GM18517 (cell line): ENCODE measurements around the gene MRTFA.

Experiments
- ATAC-seq: cut with Tn5 transposase; IDR thresholded peaks from one replicate; pipeline ENCODE4 v1.9.1; 2021; ENCODE audit warnings: mild to moderate bottlenecking, moderate library complexity; ENCODE audit not compliant: unreplicated experiment

MRTFA gene

DNA sequence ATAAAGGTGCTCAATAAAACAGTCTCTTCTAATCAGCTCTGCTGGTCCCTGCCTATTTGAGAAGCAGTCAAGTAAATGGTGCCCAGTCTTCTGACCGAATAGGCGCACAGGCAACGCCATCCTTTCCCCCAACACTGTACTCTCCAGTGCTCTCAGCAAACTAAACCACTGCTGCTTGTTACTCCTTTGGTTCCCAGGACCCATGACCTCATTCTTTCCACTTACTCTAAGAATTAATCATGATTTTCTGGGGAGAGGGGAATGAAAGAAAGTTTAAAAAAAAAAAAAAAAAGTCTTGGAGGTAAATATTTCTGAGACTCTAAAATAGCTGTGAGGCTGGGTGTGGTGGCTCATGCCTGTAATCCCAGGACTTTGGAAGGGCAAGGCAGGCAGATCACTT lies 202.4 kb downstream of the MRTFA start:
- no peak for ATAC-seq

- no peak for ATAC-seq
Observed at GRCh38 chr22:40433416-40434090, 203.0 kb downstream of the MRTFA start.

DNA sequence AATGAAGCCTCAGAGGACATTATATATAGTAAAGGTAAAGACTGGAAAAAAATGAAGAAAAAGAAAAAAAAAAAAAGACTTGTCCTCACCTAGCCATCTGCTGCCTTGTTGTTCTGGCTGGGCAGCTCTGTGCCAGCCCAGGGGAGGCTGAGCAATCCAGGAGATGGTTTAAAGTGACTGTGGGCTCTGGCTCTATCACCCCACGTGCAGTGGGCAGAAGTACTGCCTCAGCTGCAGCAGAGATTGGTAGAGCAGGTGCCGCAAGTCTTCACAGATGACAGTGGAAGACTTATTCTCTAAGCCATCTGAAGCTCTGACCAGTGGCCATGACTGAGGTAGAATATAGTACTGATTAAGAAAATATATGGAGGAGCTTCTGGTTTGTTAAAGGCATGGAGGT lies 203.9 kb downstream of the MRTFA start:
- ATAC-seq = no peak

DNA sequence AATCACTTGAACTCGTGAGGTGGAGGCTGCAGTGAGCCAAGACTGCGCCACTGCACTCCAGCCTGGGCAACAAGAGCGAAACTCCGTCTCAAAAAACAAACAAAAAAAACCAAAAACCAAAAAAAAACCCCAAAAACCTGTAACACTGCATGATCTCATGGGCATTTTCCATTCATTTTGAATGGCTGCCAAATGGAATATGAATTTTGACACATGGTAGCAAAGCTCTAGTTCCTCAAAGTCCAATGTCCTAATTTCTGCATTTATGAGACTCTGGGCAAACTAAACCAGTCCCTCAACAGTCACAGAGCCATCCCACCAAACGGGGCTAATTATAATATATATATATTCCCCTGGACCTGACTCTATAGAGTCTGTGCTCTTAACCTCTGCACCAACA lies 204.4 kb downstream of the MRTFA start:
- ATAC-seq = no peak

DNA sequence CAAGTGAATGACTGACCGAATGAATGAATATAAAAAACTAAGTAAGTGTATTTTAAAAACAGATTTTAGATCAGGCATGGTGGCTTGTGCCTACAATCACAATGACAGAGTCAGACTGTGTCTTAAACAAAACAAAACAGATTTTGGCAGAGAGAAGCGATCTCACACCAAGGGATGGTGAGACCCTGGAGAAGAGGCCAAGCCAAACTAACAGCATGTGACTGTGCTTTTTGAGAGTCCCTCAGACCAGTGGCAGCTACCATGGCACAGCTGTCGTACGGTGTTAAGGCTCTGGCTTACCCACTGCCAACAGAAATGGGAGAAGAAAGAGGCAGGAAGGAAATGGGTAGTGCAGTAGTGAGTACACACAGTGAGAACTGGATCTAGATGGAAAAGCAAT lies 205.5 kb downstream of the MRTFA start:
- no peak for ATAC-seq

- ATAC-seq = no peak
Observed at GRCh38 chr22:40429481-40429880, 207.0 kb downstream of the MRTFA start.

GRCh38 chr22:40428796-40429195 lies 207.7 kb downstream of the MRTFA start:
- no peak for ATAC-seq

DNA sequence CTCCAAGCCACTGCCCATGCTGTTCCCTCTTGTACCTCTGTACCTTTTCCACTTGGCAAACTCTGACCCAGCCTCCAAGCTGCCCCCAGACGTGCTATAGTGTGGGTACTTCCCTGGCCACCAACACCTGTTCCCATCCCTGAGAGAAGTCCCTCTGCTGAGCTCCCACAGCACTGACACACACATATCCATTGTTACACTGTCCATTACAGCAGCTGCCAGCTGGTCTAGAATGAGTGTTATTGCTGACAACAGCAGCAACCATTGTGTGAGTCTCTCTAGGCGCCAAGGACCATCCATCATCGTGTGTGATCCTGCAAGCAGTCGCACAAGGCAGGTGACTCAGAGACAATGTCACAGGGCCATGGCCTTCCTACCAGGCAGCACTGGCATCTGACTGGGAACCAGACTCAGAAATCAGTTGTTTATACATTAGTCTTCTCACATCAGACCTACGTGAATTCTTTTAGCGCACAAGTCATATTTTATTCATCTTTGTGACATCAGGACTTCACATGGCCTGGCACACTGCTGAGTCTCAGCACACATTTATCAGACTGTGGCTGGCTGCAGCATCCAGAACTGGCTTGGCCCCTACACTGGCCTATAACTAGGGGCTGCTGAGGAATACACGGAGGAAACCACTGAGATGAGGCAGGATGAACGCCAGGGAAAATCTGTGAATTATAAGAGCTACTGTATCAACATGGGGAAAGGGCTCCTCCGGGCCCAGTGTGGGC lies 209.8 kb downstream of the MRTFA start:
- ATAC-seq = no peak

- no peak for ATAC-seq
Observed at GRCh38 chr22:40425082-40425481, 211.4 kb downstream of the MRTFA start.

DNA sequence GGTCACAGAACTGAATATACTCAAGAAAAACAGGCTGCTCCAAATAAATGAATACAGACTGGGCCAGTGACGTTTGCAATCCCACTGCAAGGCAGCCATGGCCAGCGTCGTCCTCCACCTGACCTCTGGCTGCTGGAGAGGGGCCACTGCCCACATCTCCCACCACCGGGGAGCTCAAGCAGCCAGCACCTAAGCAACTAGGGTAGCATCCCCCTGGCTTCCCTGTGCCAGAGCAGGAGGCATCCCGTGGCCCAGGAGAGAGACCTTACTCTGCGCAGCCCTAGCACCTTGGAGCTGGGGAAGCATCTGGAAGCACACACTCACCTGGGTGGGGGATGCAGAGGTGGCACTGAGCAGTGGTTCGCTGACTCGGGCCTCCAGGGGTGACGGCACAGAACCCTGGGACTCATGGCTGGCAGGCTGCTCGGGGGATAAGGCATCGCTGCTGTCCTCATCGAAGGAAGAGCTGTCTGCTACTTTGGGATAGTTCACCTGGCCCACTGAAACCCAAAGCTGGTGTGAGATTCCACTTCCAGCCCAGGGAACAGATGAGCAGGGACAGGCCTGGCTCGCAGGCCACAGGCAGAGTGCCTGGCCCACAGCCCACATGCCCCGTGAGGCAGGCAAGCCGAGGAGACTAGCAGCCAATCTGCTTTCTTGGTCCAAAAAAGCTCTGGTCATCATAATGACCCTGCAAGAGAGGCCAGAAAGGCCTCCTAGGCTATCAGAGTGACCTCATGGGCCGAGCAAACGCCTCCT lies 212.5 kb downstream of the MRTFA start:
- ATAC-seq = no peak

DNA sequence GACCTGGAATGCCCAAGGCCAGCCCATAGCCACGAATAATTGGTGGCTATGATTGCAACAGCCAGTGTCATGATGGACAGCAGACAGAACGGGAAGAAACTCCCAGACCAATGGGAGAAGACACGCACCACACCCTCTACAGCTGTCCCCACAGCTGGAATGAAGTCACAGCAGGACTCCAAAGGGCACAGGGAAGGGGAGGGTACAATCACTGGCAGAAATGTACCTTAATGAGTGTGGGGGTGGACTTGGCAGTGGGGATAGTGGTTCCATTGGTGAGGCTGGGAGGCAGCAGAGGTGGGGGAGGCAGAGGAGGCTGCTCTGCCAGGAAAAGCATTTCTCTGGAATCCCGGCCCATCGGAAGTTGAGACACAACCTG lies 213.2 kb downstream of the MRTFA start:
- ATAC-seq = no peak

DNA sequence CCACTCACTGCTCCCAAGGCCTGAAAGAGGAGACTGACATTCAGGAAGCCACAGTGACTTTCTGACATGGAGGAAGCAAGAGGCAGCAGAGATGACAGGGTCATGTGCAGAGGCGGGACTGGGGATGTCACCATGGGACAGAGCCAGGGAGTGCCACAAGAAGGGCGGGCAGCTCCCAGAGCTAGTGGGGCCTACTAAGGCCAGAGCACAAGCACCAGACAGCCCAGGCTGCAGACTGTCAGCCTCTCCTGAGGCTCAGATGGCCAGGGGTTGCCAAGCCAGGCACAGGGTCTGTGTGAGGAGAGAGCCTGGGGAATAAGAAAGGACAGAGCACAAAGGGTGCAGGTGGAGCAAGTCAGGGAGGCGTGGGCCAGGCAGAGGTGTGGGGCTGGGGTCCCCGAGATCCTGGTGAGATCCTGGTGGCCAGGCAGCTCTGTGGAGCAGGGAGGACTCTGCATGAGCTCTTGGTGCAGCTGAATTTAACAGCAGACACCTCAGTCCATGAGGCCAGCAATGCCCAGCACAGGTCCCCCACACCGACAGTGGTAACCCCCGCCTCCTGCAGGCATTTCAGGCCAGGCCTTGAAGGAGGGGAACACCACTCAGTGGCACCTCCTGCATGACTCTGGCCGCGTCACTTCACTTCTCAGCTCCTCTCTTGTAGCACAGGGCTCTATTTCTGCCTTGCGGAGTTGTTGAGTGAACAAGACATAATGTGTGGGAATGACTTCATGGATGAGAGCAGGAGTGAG lies 213.8 kb downstream of the MRTFA start:
- ATAC-seq = no peak

DNA sequence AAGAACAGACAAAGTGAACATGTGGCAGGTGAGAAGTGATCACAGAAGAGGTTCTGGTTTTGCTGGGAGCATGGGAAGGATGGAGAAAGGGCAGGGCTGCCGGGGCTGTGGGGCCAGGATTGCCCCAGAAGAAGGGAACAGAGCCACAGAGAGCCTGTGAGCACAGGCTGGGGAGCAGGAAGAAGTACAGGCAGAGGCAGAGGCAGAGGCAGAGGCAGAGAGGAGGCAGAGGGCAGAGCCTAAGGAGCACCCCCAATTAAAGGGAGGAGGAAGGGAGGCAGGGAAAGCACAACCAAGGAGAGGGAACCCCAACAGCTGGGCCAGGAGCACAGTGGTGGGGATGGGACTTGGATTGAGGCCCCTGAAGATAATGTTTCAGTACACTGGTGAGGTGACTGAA lies 214.6 kb downstream of the MRTFA start:
- ATAC-seq = no peak

DNA sequence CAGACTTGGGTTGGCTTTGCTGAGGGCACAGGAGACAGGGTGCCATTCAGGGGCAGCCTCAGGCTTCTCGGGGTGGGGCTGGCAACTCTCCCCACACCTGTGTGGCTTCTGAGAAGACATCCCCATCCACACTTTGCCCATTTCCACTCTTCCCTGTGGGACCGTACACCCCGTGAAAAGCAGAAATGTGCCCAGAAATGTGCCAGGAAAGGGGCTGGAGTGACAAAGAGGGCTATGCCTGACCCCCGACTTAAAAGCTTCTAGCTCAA lies 215.5 kb downstream of the MRTFA start:
- ATAC-seq = no peak

DNA sequence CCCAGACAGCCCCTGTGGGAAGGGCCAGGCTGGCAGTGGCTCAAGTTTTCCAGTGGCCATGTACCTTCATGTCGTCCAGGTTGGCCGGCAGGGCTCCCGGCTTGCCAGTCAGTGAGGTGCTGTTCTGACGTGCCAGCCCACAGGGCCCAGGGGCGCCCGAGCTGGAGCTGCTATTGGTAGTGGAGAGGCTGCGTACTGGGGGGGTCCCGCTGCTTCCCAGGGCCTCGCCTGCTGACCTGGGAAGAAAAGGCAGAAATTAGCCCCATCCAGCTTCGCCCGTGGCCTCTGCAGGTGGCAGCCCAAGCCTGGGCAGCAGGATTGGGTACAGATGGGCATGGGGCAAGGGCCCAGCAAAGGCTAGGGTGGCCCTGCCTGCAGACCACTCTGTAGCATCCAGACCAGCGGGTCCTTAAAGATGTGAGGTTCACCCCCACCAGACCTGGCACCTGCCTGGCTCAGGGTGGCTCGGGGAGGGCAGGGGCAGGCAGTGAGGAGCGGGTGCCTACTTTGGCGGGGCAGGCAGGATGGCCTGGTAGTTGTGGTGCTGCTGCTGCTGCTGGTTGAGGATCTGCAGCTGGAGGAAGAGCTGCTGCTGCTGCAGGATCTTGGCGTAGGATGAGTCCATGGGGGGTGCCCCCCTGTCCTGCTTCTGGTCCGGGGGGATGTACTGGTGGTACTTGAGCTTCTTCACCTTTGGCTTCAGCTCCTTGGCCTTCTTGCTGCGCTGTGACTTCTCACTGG lies 216.0 kb downstream of the MRTFA start:
- ATAC-seq = no peak

GRCh38 chr22:40419718-40420117 lies 216.8 kb downstream of the MRTFA start:
- ATAC-seq = no peak

GRCh38 chr22:40418366-40419201 lies 217.9 kb downstream of the MRTFA start:
- ATAC-seq = no peak

- ATAC-seq = no peak
Observed at GRCh38 chr22:40417881-40418280, 218.6 kb downstream of the MRTFA start.

- ATAC-seq = no peak
Observed at GRCh38 chr22:40417041-40417440, 219.5 kb downstream of the MRTFA start.

- ATAC-seq = no peak
Observed at GRCh38 chr22:40416636-40417035, 219.9 kb downstream of the MRTFA start.
